Endometrial microvascular endothelial cells (primary cell): ENCODE results near the gene ADGRV1. TPM values are rescaled to one million over a fixed set of nuclear protein-coding genes. Genes with fewer than 3 reads are reported as not detected.
"Not testable (repeated sequence)": the region's sequence is repeated elsewhere in the genome, so short reads cannot be mapped to it uniquely, and the experiment has no call there.

ENCODE experiments used
- in situ Hi-C: cut with HindIII; loops from 2 replicates; pipeline ENCODE4 v1.10.0; 2017; ENCODE audit warnings: low sequenced_read_pairs, low pct_unique_long_range_greater_than_20kb; ENCODE audit errors: inconsistent ontology term
- total RNA-seq: library from RNA; depleted of rRNA; stranded (reverse); fragments of >200 nt; gene quantifications from one replicate; pipeline ENCODE4 v1.2.3, GENCODE V29; 2015; ENCODE audit errors: inconsistent ontology term

Gene ADGRV1
- total RNA-seq, 1 donor from 2014 or later: not detected

- in situ Hi-C loops: no loop called here
Measured at GRCh38 chr5:90783460-90784333, 225.1 kb downstream of the ADGRV1 start.

- in situ Hi-C loops: no loop called here
Measured at GRCh38 chr5:90786756-90787155, 228.2 kb downstream of the ADGRV1 start.

- in situ Hi-C loops: no loop called here
Measured at GRCh38 chr5:90792725-90793124, 234.1 kb downstream of the ADGRV1 start.

GRCh38 chr5:90793183-90793582 is 234.6 kb downstream of the ADGRV1 start:
- in situ Hi-C loops: no loop called here

- in situ Hi-C loops: not testable (repeated sequence)
Measured at GRCh38 chr5:90796919-90797318, 238.3 kb downstream of the ADGRV1 start.

GRCh38 chr5:90800082-90800481 is 241.5 kb downstream of the ADGRV1 start:
- in situ Hi-C loops: not testable (repeated sequence)

GRCh38 chr5:90800515-90800914 is 241.9 kb downstream of the ADGRV1 start:
- in situ Hi-C loops: not testable (repeated sequence)

- in situ Hi-C loops: no loop called here
Measured at GRCh38 chr5:90802474-90803317, 244.1 kb downstream of the ADGRV1 start.

GRCh38 chr5:90803381-90803780 is 244.8 kb downstream of the ADGRV1 start:
- in situ Hi-C loops: no loop called here

- in situ Hi-C loops: no loop called here
Measured at GRCh38 chr5:90803876-90804275, 245.3 kb downstream of the ADGRV1 start.

- in situ Hi-C loops: no loop called here
Measured at GRCh38 chr5:90807496-90807895, 248.9 kb downstream of the ADGRV1 start.

GRCh38 chr5:90809311-90810056 is 250.9 kb downstream of the ADGRV1 start:
- in situ Hi-C loops: no loop called here

- in situ Hi-C loops: no loop called here
Measured at GRCh38 chr5:90810211-90810610, 251.6 kb downstream of the ADGRV1 start.

- in situ Hi-C loops: no loop called here
Measured at GRCh38 chr5:90813392-90813791, 254.8 kb downstream of the ADGRV1 start.

- in situ Hi-C loops: not testable (repeated sequence)
Measured at GRCh38 chr5:90822062-90822461, 263.5 kb downstream of the ADGRV1 start.

GRCh38 chr5:90824436-90824835 is 265.8 kb downstream of the ADGRV1 start:
- in situ Hi-C loops: no loop called here

- in situ Hi-C loops: no loop called here
Measured at GRCh38 chr5:90830058-90830457, 271.5 kb downstream of the ADGRV1 start.

GRCh38 chr5:90833753-90834152 is 275.2 kb downstream of the ADGRV1 start:
- in situ Hi-C loops: no loop called here

- in situ Hi-C loops: no loop called here
Measured at GRCh38 chr5:90834711-90835110, 276.1 kb downstream of the ADGRV1 start.
